Measurements from ENCODE around the gene PGPEP1. TPM values are rescaled to one million over a fixed set of nuclear protein-coding genes. Genes with fewer than 3 reads are reported as not detected.

Gene PGPEP1
- polyA plus RNA-seq, 3 donors = 10.3 to 25.1 (median 10.3) TPM

DNA sequence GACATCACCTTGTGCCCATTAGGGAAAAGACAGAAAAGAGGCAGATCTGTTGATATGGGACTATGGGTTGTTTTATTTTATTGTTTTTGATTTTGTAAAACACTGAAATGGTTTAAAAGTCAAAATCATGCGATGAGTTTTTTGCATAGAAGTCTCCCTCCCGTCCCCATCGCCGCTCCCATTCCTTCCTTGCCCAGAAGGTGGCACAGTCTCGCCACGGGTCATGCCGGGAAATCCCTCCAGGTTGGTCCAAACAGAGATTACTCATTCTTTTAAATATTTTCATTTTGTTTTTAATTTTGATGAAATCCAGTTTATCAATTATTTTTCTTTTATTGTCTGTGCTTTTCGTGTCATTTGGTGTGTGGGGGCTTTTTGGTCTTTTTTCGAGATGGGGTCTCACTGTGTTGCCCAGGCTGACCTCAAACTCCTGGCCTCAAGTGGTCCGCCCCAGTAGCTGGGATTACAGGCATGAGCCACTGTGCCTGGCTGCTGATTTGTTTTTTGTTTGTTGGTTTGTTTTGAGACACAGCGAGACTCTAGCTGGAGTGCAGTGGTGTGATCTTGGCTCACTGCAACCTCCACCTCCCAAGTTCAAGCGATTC is 9.2 kb downstream of the PGPEP1 start:
- DNase-seq = peak; percentile 53 to 67 (median 54)
- peaks cover 54 to 79% of the 10 kb centered on the region in 2 donors for H3K36me3 Mint-ChIP-seq

DNA sequence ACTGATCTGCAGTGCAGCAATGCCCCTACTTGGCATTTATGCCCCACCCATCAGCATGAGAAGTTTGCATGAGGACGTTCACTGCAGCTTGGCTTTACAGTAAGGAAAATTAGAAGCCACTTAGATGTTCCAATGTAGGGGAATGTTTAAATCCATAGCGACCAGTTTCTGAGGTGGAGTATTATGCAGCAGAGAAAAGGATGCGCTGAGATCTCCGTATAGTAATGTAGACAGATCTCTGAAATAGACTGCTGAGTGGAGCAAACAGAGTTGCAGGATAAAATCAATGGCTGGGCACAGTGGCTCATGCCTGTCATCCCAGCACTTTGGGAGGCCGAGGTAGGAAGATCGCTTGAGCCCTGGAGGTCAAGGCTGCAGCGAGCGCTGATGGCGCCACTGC is 10.1 kb downstream of the PGPEP1 start:
- H3K9ac ChIP-seq (ENCODE audit: insufficient read depth, low read length, poor library complexity, severe bottlenecking) = no peak overlapping the region
- Mint-ChIP-seq H3K4me1 (peaks cover 7% of the 10 kb centered on the region), H3K27me3 (ENCODE audit: low read depth in 3 of 3) (peaks cover 0 to 1% (median 0%) of the 10 kb centered on the region in 3 donors), H3K4me3 (no peak overlapping the region), H3K36me3 (peaks cover 49 to 75% of the 10 kb centered on the region in 2 donors), H3K9me3 (no peaks in the 10 kb centered on the region), H3K27ac (peak overlapping the region in 1 of 7 donors; percentile 24)
- H3K79me2 ChIP-seq (ENCODE audit: insufficient read depth, low read length) = no peaks in the 10 kb centered on the region
- H2AFZ ChIP-seq (ENCODE audit: insufficient read depth, low read depth, low read length, poor library complexity, severe bottlenecking) = no peak overlapping the region
- H3K27me3 ChIP-seq (ENCODE audit: control insufficient read depth in 2 of 2, insufficient read depth in 2 of 2, low read length in 2 of 2) = no peaks in the 10 kb centered on the region
- no peak overlapping the region for H3K4me2 ChIP-seq (replicated peaks; ENCODE audit: extremely low read depth, low read length, poor library complexity, severe bottlenecking)
- H3K27ac ChIP-seq (ENCODE audit: low read depth in 1 of 2, low read length in 2 of 2) = no peak overlapping the region
- intact Hi-C loops (cut with micrococcal nuclease) = loop anchor here in 1 of 2 donors (5.0 kb wide), 1 partner anchor 37 kb away; the partner anchor contains the start of gene GDF15
- H3K4me3 ChIP-seq (replicated peaks in 1 of 3; ENCODE audit: low read depth in 2 of 3, low read length in 3 of 3) = no peak overlapping the region
- peaks cover 7 to 22% of the 10 kb centered on the region in 2 donors for H3K36me3 ChIP-seq (replicated peaks in 1 of 2; ENCODE audit: control insufficient read depth in 1 of 2, insufficient read depth in 2 of 2, low read length in 2 of 2)
- TF ChIP-seq CTCF (IDR thresholded peaks at IDR 0.05) = no peak
- DNase-seq = no peak
- 85% methylated on average over 8 of the region's 9 CpGs for WGBS (ENCODE audit: insufficient coverage)
- H4K20me1 ChIP-seq (ENCODE audit: insufficient read depth, low read length) = peaks cover 33% of the 10 kb centered on the region
- no peaks in the 10 kb centered on the region for H3K4me1 ChIP-seq (ENCODE audit: control insufficient read depth in 1 of 2, insufficient read depth in 2 of 2, low read length in 2 of 2)
- no peaks in the 10 kb centered on the region for H3K9me3 ChIP-seq (replicated peaks in 1 of 2; ENCODE audit: control insufficient read depth in 1 of 2, insufficient read depth in 1 of 2, low read length in 2 of 2)

More for the DNA sequence above, 9.2 kb downstream of the PGPEP1 start:
- Histone ChIP-seq H3K4me3 (replicated peaks in 1 of 3; ENCODE audit: low read depth in 2 of 3, low read length in 3 of 3) (no peak overlapping the region), H3K27me3 (ENCODE audit: control insufficient read depth in 2 of 2, insufficient read depth in 2 of 2, low read length in 2 of 2) (no peaks in the 10 kb centered on the region), H3K9me3 (replicated peaks in 1 of 2; ENCODE audit: control insufficient read depth in 1 of 2, insufficient read depth in 1 of 2, low read length in 2 of 2) (no peaks in the 10 kb centered on the region), H3K79me2 (ENCODE audit: insufficient read depth, low read length) (no peaks in the 10 kb centered on the region), H2AFZ (ENCODE audit: insufficient read depth, low read depth, low read length, poor library complexity, severe bottlenecking) (no peak overlapping the region), H4K20me1 (ENCODE audit: insufficient read depth, low read length) (peaks cover 33% of the 10 kb centered on the region), H3K27ac (ENCODE audit: low read depth in 1 of 2, low read length in 2 of 2) (no peak overlapping the region), H3K4me2 (replicated peaks; ENCODE audit: extremely low read depth, low read length, poor library complexity, severe bottlenecking) (no peak overlapping the region), H3K4me1 (ENCODE audit: control insufficient read depth in 1 of 2, insufficient read depth in 2 of 2, low read length in 2 of 2) (peaks cover 0 to 3% of the 10 kb centered on the region in 2 donors), H3K36me3 (replicated peaks in 1 of 2; ENCODE audit: control insufficient read depth in 1 of 2, insufficient read depth in 2 of 2, low read length in 2 of 2) (peaks cover 8 to 22% of the 10 kb centered on the region in 2 donors), H3K9ac (ENCODE audit: insufficient read depth, low read length, poor library complexity, severe bottlenecking) (no peak overlapping the region)
- peaks cover 13% of the 10 kb centered on the region for H3K4me1 Mint-ChIP-seq
- intact Hi-C loops (cut with micrococcal nuclease) = loop anchor here (1.0 to 5.0 kb wide), 3 partner anchors 38 to 61 kb away; partner anchors contain the start of gene GDF15 (in 2 of the 2)
- WGBS (ENCODE audit: insufficient coverage) = no CpG with 5 or more reads among the region's 12 CpGs
- H3K27me3 Mint-ChIP-seq (ENCODE audit: low read depth in 3 of 3) = peaks cover 0 to 1% (median 0%) of the 10 kb centered on the region in 3 donors
- H3K4me3 Mint-ChIP-seq = no peak overlapping the region
- peak; percentile 77 for TF ChIP-seq CTCF (IDR thresholded peaks at IDR 0.05)
- H3K9me3 Mint-ChIP-seq = no peaks in the 10 kb centered on the region
- H3K27ac Mint-ChIP-seq = no peak overlapping the region

All from CD14-positive monocyte (primary cell).